ENCODE data around the gene PTPN7.

- TF ChIP-seq CTCF (IDR thresholded peaks at IDR 0.05) (no peak), POLR2A (IDR thresholded peaks at IDR 0.05) (no peak), EP300 (IDR thresholded peaks at IDR 0.05) (no peak), POLR2AphosphoS5 (IDR thresholded peaks at IDR 0.05) (no peak)
Observed at GRCh38 chr1:202208351-202208857, 48.0 kb upstream of the PTPN7 start.

All from gastroesophageal sphincter (tissue), 3 donors.